HEK293 (cell line): ENCODE measurements around the gene PKLR.

Source experiments
- BCL11A ChIP-seq: fragments of 450-650 bp; formaldehyde crosslinking; IDR thresholded peaks from 2 replicates; pipeline ENCODE4 v1.5.1; 2016; ENCODE audit warnings: low read depth, missing biosample characterization, missing genetic modification characterization
- GLI2 ChIP-seq: fragments of 450-650 bp; formaldehyde crosslinking; IDR thresholded peaks from 2 replicates; pipeline ENCODE4; 2017; ENCODE audit warnings: missing biosample characterization, missing genetic modification characterization, low read depth, borderline replicate concordance
- OSR2 ChIP-seq: fragments of 450-650 bp; formaldehyde crosslinking; IDR thresholded peaks from 2 replicates; pipeline ENCODE4 v1.5.1; 2016; ENCODE audit warnings: missing biosample characterization, missing genetic modification characterization
- RBAK ChIP-seq: fragments of 450-650 bp; formaldehyde crosslinking; IDR thresholded peaks from 2 replicates; pipeline ENCODE4 v1.5.1; 2016; ENCODE audit warnings: missing biosample characterization, missing genetic modification characterization
- SETDB1 ChIP-seq: IDR thresholded peaks from one replicate; pipeline ENCODE4 v1.6.1; 2017; ENCODE audit warnings: mild to moderate bottlenecking, low read length, moderate library complexity, mixed read lengths; ENCODE audit not compliant: insufficient read length
- ZBTB21 ChIP-seq: fragments of 450-650 bp; formaldehyde crosslinking; IDR thresholded peaks from 2 replicates; pipeline ENCODE4 v1.5.1; 2017; ENCODE audit warnings: missing biosample characterization, missing genetic modification characterization
- ZBTB48 ChIP-seq: fragments of 450-650 bp; formaldehyde crosslinking; IDR thresholded peaks from 2 replicates; pipeline ENCODE4 v1.5.1; 2016; ENCODE audit warnings: missing biosample characterization, missing genetic modification characterization
- ZFP41 ChIP-seq: fragments of 450-650 bp; formaldehyde crosslinking; IDR thresholded peaks from 2 replicates; pipeline ENCODE4 v1.5.1; 2016; ENCODE audit warnings: missing biosample characterization, missing genetic modification characterization, borderline replicate concordance
- ZNF121 ChIP-seq: fragments of 450-650 bp; formaldehyde crosslinking; IDR thresholded peaks from 2 replicates; pipeline ENCODE4 v1.5.1; 2016; ENCODE audit warnings: missing biosample characterization, missing genetic modification characterization
- ZNF16 ChIP-seq: fragments of 450-650 bp; formaldehyde crosslinking; IDR thresholded peaks from 2 replicates; pipeline ENCODE4 v1.5.1; 2016; ENCODE audit warnings: low read depth, missing biosample characterization, missing genetic modification characterization
- ZNF223 ChIP-seq: fragments of 450-650 bp; formaldehyde crosslinking; IDR thresholded peaks from 2 replicates; pipeline ENCODE4 v1.5.1; 2016; ENCODE audit warnings: missing biosample characterization, missing genetic modification characterization
- ZNF335 ChIP-seq: fragments of 450-650 bp; formaldehyde crosslinking; conservative IDR thresholded peaks from 2 replicates; pipeline ENCODE4 v1.5.1; 2016; ENCODE audit warnings: missing biosample characterization, missing genetic modification characterization
- ZNF548 ChIP-seq: fragments of 450-650 bp; formaldehyde crosslinking; IDR thresholded peaks from 2 replicates; pipeline ENCODE4 v1.5.1; 2016; ENCODE audit warnings: missing biosample characterization, missing genetic modification characterization
- ZNF558 ChIP-seq: fragments of 450-650 bp; formaldehyde crosslinking; IDR thresholded peaks from 2 replicates; pipeline ENCODE4 v1.5.1; 2016; ENCODE audit warnings: missing biosample characterization, missing genetic modification characterization
- ZNF560 ChIP-seq: fragments of 450-650 bp; formaldehyde crosslinking; IDR thresholded peaks from 2 replicates; pipeline ENCODE4 v1.5.1; 2017; ENCODE audit warnings: missing biosample characterization, missing genetic modification characterization, borderline replicate concordance
- ZNF600 ChIP-seq: fragments of 450-650 bp; formaldehyde crosslinking; IDR thresholded peaks from 2 replicates; pipeline ENCODE4 v1.5.1; 2016; ENCODE audit warnings: missing biosample characterization, missing genetic modification characterization
- ZNF621 ChIP-seq: fragments of 450-650 bp; formaldehyde crosslinking; IDR thresholded peaks from 2 replicates; pipeline ENCODE4 v1.5.1; 2017; ENCODE audit warnings: missing biosample characterization, missing genetic modification characterization
- ZNF677 ChIP-seq: fragments of 450-650 bp; IDR thresholded peaks from 2 replicates; pipeline ENCODE4 v1.5.0; 2018; ENCODE audit warnings: missing biosample characterization, mild to moderate bottlenecking, missing genetic modification characterization, moderate library complexity
- ZSCAN30 ChIP-seq: fragments of 450-650 bp; IDR thresholded peaks from 2 replicates; pipeline ENCODE4 v1.5.1; 2018; ENCODE audit warnings: missing biosample characterization, mild to moderate bottlenecking, missing genetic modification characterization, moderate library complexity
- TF ChIP-seq, protein P1 (sequence below): fragments of 450-650 bp; formaldehyde crosslinking; IDR thresholded peaks from 2 replicates; pipeline ENCODE4 v1.5.1; 2016; ENCODE audit warnings: missing biosample characterization, missing genetic modification characterization, borderline replicate concordance
- TF ChIP-seq, protein P2 (sequence below): fragments of 450-650 bp; formaldehyde crosslinking; IDR thresholded peaks from 2 replicates; pipeline ENCODE4 v1.5.1; 2017; ENCODE audit warnings: missing biosample characterization, missing genetic modification characterization
- TF ChIP-seq, protein P3 (sequence below): fragments of 450-650 bp; formaldehyde crosslinking; IDR thresholded peaks from 2 replicates; pipeline ENCODE4 v1.5.1; 2016; ENCODE audit warnings: missing biosample characterization, missing genetic modification characterization
- TF ChIP-seq, protein P4 (sequence below): fragments of 450-650 bp; formaldehyde crosslinking; IDR thresholded peaks from 2 replicates; pipeline ENCODE4 v1.5.1; 2016; ENCODE audit warnings: missing biosample characterization, missing genetic modification characterization
- TF ChIP-seq, protein P5 (sequence below): fragments of 450-650 bp; formaldehyde crosslinking; IDR thresholded peaks from 2 replicates; pipeline ENCODE4 v1.5.1; 2017; ENCODE audit warnings: missing biosample characterization, missing genetic modification characterization
- TF ChIP-seq, protein P6 (sequence below): fragments of 450-650 bp; formaldehyde crosslinking; IDR thresholded peaks from 2 replicates; pipeline ENCODE4 v1.5.1; 2017; ENCODE audit warnings: missing biosample characterization, missing genetic modification characterization

The PKLR gene

DNA sequence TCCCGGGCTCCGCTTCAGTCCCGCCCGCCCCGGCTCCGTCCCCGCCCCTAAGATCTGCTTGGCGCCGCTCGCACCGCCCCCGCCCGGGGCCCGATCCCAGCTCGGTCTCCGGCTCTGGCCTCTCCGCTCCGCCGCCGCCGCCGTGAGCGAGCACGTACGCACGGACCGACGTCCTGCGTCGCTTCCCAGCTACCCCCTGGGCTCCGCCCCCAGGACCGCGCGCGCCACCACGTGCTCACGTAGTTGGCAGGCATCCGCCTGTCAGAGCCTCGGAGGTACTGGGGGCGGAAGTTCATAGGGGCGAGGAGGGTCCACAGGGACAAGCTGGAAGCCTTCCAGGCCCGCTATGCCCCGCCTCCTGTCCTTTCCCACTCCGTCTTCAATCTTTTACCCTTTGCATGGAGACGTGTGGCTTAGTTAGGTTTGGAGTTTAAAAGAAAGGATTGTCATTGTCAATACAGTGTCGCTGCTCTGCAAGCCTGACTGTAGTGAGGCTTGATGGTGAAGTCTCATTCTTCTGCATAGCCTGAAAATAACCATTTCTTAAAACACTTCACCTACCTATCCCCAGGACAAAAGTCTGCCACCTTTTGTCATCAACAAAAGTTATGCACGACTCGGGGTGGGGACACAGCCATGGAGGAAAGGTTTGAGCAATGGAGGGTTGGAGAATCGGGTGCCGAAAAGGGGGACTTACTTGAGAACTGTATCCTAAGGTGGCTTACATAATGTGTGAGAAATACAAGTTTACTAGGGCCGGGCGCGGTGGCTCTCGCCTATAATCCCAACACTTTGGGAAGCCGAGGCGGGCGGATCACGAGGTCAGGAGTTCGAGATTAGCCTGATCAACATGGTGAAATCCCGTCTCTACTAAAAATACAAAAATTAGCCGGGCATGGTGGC lies 27.6 kb downstream of the PKLR start, which contains the start of gene CLK2 (continued):
- TF ChIP-seq, protein P1, sequence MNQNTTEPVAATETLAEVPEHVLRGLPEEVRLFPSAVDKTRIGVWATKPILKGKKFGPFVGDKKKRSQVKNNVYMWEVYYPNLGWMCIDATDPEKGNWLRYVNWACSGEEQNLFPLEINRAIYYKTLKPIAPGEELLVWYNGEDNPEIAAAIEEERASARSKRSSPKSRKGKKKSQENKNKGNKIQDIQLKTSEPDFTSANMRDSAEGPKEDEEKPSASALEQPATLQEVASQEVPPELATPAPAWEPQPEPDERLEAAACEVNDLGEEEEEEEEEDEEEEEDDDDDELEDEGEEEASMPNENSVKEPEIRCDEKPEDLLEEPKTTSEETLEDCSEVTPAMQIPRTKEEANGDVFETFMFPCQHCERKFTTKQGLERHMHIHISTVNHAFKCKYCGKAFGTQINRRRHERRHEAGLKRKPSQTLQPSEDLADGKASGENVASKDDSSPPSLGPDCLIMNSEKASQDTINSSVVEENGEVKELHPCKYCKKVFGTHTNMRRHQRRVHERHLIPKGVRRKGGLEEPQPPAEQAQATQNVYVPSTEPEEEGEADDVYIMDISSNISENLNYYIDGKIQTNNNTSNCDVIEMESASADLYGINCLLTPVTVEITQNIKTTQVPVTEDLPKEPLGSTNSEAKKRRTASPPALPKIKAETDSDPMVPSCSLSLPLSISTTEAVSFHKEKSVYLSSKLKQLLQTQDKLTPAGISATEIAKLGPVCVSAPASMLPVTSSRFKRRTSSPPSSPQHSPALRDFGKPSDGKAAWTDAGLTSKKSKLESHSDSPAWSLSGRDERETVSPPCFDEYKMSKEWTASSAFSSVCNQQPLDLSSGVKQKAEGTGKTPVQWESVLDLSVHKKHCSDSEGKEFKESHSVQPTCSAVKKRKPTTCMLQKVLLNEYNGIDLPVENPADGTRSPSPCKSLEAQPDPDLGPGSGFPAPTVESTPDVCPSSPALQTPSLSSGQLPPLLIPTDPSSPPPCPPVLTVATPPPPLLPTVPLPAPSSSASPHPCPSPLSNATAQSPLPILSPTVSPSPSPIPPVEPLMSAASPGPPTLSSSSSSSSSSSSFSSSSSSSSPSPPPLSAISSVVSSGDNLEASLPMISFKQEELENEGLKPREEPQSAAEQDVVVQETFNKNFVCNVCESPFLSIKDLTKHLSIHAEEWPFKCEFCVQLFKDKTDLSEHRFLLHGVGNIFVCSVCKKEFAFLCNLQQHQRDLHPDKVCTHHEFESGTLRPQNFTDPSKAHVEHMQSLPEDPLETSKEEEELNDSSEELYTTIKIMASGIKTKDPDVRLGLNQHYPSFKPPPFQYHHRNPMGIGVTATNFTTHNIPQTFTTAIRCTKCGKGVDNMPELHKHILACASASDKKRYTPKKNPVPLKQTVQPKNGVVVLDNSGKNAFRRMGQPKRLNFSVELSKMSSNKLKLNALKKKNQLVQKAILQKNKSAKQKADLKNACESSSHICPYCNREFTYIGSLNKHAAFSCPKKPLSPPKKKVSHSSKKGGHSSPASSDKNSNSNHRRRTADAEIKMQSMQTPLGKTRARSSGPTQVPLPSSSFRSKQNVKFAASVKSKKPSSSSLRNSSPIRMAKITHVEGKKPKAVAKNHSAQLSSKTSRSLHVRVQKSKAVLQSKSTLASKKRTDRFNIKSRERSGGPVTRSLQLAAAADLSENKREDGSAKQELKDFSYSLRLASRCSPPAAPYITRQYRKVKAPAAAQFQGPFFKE (tag by site-specific recombination) = no peak
- no peak for TF ChIP-seq ZNF223 (tag by site-specific recombination)
- no peak for TF ChIP-seq GLI2 (tag by site-specific recombination)
- no peak for TF ChIP-seq ZNF677 (tag by site-specific recombination)
- no peak for TF ChIP-seq RBAK
- TF ChIP-seq, protein P2, sequence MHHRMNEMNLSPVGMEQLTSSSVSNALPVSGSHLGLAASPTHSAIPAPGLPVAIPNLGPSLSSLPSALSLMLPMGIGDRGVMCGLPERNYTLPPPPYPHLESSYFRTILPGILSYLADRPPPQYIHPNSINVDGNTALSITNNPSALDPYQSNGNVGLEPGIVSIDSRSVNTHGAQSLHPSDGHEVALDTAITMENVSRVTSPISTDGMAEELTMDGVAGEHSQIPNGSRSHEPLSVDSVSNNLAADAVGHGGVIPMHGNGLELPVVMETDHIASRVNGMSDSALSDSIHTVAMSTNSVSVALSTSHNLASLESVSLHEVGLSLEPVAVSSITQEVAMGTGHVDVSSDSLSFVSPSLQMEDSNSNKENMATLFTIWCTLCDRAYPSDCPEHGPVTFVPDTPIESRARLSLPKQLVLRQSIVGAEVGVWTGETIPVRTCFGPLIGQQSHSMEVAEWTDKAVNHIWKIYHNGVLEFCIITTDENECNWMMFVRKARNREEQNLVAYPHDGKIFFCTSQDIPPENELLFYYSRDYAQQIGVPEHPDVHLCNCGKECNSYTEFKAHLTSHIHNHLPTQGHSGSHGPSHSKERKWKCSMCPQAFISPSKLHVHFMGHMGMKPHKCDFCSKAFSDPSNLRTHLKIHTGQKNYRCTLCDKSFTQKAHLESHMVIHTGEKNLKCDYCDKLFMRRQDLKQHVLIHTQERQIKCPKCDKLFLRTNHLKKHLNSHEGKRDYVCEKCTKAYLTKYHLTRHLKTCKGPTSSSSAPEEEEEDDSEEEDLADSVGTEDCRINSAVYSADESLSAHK (tag by site-specific recombination) = no peak
- TF ChIP-seq ZFP41 (tag by site-specific recombination) = no peak
- TF ChIP-seq, protein P3, sequence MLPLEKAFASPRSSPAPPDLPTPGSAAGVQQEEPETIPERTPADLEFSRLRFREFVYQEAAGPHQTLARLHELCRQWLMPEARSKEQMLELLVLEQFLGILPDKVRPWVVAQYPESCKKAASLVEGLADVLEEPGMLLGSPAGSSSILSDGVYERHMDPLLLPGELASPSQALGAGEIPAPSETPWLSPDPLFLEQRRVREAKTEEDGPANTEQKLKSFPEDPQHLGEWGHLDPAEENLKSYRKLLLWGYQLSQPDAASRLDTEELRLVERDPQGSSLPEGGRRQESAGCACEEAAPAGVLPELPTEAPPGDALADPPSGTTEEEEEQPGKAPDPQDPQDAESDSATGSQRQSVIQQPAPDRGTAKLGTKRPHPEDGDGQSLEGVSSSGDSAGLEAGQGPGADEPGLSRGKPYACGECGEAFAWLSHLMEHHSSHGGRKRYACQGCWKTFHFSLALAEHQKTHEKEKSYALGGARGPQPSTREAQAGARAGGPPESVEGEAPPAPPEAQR (tag by site-specific recombination) = no peak
- TF ChIP-seq ZNF121 (tag by site-specific recombination) = no peak
- peak; percentile 64 for TF ChIP-seq ZNF335 (tag by site-specific recombination)
- no peak for TF ChIP-seq ZNF16 (tag by site-specific recombination)
- no peak for TF ChIP-seq ZNF621 (tag by site-specific recombination)
- no peak for TF ChIP-seq ZNF558 (tag by site-specific recombination)
- no peak for TF ChIP-seq BCL11A (tag by site-specific recombination)
- TF ChIP-seq, protein P4, sequence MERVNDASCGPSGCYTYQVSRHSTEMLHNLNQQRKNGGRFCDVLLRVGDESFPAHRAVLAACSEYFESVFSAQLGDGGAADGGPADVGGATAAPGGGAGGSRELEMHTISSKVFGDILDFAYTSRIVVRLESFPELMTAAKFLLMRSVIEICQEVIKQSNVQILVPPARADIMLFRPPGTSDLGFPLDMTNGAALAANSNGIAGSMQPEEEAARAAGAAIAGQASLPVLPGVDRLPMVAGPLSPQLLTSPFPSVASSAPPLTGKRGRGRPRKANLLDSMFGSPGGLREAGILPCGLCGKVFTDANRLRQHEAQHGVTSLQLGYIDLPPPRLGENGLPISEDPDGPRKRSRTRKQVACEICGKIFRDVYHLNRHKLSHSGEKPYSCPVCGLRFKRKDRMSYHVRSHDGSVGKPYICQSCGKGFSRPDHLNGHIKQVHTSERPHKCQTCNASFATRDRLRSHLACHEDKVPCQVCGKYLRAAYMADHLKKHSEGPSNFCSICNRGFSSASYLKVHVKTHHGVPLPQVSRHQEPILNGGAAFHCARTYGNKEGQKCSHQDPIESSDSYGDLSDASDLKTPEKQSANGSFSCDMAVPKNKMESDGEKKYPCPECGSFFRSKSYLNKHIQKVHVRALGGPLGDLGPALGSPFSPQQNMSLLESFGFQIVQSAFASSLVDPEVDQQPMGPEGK (tag by site-specific recombination) = peak; percentile 82
- TF ChIP-seq, protein P5, sequence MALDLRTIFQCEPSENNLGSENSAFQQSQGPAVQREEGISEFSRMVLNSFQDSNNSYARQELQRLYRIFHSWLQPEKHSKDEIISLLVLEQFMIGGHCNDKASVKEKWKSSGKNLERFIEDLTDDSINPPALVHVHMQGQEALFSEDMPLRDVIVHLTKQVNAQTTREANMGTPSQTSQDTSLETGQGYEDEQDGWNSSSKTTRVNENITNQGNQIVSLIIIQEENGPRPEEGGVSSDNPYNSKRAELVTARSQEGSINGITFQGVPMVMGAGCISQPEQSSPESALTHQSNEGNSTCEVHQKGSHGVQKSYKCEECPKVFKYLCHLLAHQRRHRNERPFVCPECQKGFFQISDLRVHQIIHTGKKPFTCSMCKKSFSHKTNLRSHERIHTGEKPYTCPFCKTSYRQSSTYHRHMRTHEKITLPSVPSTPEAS (tag by site-specific recombination) = no peak
- no peak for TF ChIP-seq ZNF600 (tag by site-specific recombination)
- TF ChIP-seq ZBTB48 (tag by site-specific recombination) = no peak
- TF ChIP-seq, protein P6, sequence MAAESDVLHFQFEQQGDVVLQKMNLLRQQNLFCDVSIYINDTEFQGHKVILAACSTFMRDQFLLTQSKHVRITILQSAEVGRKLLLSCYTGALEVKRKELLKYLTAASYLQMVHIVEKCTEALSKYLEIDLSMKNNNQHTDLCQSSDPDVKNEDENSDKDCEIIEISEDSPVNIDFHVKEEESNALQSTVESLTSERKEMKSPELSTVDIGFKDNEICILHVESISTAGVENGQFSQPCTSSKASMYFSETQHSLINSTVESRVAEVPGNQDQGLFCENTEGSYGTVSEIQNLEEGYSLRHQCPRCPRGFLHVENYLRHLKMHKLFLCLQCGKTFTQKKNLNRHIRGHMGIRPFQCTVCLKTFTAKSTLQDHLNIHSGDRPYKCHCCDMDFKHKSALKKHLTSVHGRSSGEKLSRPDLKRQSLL = no peak; the same call in 1 of the 2 replicates
- TF ChIP-seq ZSCAN30 (tag by site-specific recombination) = no peak
- TF ChIP-seq SETDB1 = no peak
- no peak for TF ChIP-seq ZNF548 (tag by site-specific recombination)
- no peak for TF ChIP-seq ZBTB21 (tag by site-specific recombination)
- TF ChIP-seq OSR2 = no peak
- no peak for TF ChIP-seq ZNF560
